Endometrial microvascular endothelial cells (primary cell): ENCODE data around the gene CAPN9. TPM values are rescaled to one million over a fixed set of nuclear protein-coding genes. Genes with fewer than 3 reads are reported as not detected.
"Not testable (repeated sequence)": the region's sequence is repeated elsewhere in the genome, so short reads cannot be mapped to it uniquely, and the experiment has no call there.

Source experiments
- in situ Hi-C: cut with HindIII; loops from 2 replicates; pipeline ENCODE4 v1.10.0; 2017; ENCODE audit warnings: low sequenced_read_pairs, low pct_unique_long_range_greater_than_20kb; ENCODE audit errors: inconsistent ontology term
- total RNA-seq: library from RNA; depleted of rRNA; stranded (reverse); fragments of >200 nt; gene quantifications from one replicate; pipeline ENCODE4 v1.2.3, GENCODE V29; 2015; ENCODE audit errors: inconsistent ontology term

Gene CAPN9
- total RNA-seq, 1 donor from 2014 or later: not detected

DNA sequence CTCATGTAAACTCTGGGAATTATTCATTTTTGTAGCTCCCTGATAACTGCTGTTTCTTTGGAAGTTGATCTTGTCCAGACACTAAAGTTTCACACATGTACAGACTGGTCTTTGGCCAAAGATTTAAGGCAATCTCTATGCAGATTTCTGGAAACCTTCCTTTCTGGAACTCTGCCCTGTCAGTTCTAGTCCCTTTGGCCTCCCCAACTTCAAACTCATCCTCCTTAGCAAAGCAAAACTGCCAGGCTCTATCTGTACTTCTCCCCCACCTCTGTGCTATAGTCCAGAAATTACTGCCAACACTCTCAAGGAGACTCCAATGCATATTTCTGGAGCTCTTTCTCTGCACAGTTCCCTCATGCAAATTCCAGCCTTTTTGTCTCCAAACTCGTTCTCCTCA lies 84.6 kb downstream of the CAPN9 start:
- in situ Hi-C loops: no loop called here

DNA sequence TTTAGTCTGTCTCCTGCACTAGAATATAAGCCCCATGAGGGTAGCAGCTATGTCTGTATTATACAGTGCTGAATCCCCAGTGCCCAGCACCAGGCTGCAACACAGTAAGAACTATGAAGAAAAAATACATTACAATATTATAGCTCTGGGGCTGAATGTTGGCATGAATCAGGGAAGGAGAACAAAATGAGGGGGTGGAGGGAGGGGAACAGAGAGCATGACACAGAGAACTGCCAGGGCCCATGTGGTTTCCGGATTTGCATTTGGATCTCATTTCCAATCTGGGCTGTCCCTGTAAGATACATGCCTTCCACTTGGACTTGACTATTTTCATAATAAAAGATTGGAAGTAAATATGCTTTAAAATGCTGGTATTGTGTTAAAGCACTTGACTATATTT lies 85.3 kb downstream of the CAPN9 start:
- in situ Hi-C loops: no loop called here

DNA sequence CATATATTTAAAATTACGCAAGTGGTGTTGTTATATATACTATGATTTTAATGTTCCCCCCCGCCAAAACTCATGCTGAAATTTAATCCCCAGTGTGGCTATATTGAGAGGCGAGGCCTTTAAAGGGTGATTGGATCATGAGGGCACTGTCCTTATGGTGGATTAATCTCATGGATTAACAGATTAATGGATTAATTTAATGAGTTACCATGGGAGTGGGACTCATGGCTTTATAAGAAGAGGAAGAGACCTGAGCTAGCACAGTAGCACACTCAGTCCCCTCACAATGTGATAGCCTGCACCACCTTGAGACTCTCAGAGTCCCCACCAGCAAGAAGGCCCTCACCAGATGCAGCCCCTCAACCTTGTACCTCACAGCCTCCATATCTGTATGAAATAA lies 86.3 kb downstream of the CAPN9 start:
- in situ Hi-C loops: no loop called here

DNA sequence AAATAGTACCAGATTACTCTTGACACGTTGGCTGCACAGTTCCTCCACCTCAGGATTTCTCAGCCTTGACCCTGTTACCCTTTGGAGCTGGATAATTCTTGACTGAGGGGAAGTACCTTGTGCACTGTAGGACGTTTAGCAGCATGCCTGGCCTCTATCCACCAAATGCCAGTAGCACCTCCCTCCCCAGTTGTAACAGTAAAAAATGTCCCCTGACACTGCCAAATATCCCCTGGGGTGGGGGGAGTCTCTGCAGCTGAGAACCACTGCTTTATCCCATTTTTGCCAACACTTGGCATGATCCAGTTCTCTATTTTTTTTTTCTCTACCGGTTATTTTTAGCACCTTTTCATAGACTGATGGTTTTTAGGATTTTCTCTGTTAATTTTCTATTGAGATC lies 87.1 kb downstream of the CAPN9 start:
- in situ Hi-C loops: no loop called here

DNA sequence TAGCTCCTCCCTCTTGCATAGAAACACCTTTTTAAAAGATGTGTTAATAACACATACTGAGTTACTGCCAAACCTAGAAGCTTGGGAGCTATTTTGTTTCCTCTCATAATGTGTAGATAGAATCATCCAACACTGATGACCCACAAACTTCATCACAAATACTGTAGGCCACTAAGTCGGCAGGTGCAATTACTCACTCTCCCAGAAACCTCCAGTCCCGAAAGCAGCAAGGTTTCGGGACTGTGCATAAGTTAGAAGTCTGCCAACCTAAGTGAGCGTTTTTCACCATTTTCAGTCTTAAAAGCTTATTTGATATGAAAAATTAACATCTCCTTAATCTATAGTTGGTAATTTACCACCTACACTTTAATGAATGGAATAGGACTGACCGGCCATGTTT lies 89.2 kb downstream of the CAPN9 start:
- in situ Hi-C loops: no loop called here

DNA sequence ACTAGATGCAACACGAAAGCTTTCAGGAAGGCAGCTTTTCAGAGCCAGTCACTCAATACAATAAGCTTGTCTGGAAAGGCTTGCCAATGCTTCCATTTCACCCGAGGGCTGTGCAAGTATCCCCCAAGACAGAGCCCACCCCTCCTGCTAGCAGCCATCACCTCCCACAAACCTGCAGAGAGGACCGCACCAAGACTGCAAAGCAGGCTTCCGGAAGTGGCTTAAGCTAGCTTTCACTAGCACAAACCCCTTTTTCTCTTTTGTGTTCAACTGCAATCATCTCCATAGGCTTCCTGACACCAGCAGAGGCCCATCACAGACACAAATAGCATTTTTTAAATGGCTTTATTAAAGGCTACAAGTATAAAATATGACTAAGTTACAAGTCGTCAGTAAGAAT lies 89.6 kb downstream of the CAPN9 start:
- in situ Hi-C loops: no loop called here

DNA sequence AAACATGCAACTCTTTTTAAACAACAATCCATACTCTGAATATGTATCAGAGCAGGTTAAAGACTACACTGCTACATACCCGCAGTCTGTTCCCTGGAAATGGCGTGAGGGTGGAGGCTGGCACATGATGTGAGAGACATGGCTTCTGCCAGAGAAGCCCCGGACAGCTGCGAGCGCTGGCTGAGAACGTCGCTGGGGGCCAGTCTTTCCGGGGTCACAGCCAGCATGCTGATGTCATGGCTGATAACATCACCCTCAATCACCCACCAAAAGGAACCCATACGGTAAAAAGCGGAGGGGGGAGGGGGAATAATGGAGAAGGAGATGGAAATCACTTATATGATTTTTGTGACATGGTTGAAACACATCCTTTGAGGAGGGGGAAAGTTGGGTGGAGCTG lies 92.0 kb downstream of the CAPN9 start:
- in situ Hi-C loops: no loop called here

DNA sequence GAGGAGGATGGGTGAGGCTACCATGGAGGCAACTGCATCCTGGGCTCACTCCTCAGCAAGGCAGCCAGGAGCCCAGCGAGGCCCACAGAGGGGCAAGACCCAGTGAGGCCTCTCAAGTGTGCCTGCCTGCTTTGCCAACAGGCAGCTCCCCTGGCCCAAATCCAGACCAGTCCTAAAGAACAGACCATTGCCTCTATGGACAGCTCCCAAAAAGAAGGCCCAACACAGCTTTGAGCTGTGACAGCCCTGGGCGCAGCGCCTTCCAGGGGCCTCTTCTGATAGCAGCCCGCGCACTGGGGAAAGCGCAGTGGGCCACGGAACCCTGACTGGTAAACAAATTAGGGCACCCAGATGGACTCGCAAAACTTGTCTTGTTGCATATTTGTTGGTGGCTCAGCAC lies 95.6 kb downstream of the CAPN9 start:
- in situ Hi-C loops: no loop called here

DNA sequence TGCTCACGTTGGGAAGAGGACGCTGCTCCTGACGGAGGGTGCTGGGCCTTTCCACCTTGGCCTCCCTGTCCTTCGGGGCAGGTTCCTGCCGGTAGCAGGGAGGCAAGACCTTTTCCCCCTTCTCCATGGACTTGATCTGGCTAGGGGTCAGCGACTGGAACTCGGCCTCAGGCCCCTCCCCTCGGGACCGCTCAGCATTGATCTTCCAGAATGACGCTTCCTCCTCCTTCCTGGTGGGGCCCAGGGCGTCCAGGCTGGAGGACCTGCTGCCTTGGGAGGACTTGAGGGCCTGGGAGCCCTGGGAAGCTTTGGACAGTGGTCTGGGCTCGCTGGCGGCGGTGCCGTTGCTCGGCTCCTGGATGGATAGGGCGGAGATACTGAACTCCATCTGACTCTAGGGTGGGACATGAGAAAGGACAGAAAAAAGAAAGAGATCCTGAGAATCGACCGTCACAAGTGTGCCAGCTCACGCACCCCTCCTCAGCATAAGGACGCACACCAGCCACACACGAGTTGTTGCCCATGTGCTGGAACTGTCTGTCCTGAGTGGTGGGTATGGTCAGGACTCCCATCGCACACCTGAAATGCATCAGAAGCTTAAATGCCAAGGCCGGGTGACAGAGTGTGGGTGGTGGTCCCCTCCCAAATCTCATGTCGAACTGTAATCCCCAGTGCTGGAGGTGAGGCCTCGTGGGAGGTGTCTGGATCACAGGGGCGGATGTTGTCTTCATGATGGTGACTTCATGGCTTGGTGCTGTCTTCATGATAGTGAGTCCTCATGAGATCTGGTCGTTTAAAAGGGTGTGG lies 96.5 kb downstream of the CAPN9 start:
- in situ Hi-C loops: no loop called here

DNA sequence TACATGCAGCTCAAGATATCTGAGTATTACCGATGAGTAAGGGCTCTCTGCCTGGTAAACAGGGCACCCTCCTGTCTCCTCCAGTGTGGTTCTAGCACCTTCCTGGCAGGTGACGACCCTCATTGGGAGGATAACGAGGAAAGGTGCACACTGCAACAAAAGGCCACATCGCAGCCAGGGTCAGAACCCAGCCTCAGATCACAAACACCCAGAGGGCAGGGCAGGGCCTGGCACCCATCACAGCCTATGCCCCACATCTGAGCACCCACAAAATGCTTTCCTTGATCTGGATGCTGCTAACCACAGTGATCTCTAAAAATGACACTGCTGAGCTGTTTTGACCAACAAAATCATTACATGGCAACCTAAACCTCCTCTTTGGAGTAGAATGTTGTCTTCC lies 97.4 kb downstream of the CAPN9 start:
- in situ Hi-C loops: no loop called here

DNA sequence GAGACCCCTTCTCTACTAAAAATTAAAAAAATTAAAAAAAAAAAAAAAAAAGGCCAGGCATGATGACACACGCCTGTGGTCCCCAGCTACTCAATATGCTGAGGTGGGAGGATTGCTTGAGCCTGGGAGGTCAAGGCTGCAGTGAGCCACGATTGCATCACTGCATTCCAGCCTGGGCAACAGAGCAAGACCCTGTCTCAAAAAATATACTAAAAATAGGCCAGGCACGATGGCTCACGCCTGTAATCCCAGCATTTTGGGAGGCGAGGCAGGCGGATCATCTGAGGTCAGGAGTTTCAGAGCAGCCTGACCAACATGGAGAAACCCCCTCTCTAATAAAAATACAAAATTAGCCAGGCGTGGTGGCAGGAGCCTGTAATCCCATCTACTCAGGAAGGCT lies 98.0 kb downstream of the CAPN9 start:
- in situ Hi-C loops: not testable (repeated sequence)

DNA sequence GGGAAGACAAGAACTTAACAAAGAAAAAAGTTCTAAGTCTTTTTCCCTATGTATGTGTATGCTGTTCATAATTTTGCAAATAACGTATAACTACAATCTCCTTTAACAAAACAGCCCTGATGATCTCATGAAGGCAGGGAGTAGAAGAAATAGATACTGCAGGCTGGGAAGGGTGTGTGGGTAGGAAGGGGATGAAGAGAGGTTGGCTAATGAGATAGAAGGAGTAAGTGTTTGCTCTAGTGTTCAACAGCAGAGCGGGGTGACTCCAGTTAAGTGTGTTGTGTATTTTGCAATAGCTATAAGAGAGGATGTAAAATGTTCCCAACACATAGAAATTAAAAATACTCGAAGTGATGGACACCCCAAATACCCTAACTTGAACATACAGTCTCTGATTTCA lies 101.0 kb downstream of the CAPN9 start:
- in situ Hi-C loops: no loop called here

DNA sequence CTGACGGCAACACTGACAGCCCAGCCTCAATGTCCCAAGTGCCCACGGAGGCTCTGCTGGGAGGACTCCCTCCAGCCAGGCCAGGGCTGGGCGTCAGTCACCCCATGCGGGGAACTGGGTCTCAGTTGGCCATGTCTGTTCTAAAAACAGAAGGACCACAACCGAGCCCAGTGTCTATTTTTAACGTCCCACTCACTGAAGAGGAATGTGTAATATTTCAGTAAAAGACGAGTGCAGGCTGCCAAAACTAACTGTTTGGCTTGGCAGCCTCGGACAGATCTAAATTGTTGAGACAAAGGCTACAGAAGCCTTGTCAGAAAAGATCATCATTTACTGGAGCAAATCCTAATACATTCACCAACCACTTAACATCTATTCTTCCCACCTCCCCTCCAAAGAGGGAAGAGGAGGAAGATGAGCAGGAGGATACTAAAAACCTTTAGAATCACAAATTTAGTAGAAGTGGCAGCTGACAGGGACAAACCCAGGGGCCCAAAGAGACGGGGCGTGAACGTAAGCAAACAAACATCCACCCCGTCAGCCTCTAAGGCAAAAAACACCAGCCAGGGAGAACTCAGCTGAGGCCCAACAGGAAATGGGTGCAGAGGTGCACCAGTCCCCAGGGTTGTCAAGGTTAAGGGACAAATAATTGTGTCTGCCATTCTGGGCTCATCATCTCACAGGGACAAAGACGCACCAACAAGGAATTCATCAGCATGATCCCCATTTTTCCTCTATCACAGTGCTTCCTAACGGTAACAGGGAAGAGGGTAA lies 102.5 kb downstream of the CAPN9 start:
- in situ Hi-C loops: no loop called here

DNA sequence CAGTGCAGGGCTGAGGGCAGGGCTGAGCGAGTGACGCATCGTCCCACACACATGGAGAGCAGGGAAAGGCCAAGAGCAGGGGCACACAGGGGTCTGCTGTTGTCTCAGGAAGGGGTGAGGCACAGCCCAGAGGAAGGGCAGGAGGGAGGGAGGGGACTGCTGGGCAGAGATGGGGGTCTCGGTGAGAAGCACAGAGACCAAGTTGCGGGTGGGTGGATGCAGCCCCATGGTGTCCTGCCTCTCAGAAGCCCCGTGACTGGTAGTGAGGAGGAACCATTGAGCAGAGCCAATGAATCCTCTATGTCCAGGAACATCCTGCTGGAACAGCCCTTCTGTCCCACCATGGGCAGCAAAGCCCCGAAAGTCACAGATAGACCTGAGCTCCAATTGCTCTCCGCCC lies 103.4 kb downstream of the CAPN9 start:
- in situ Hi-C loops: no loop called here

DNA sequence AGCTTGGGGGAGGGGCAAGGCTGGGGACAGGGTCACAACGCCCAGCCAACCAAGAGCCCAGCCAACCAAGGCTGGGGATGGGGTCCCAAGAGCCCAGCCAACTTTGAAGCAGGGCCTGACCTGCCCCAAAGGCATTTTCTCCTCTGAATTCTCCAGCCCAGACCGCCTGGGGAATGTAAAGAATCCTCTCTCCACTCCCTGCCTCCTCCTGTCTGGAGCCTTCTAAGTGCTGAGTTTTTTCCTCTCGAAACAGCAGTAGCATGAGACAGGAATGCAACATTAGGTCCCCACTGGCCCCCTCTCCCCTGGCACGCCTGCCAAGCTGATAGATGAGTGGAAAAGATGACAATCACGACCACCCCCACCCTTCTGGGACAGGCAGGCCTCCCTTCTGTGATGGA lies 104.1 kb downstream of the CAPN9 start:
- in situ Hi-C loops: no loop called here

Other genes with a start within 250 kb of the CAPN9 start
- 27.4 TPM for gene COG2, start 104.9 kb upstream of the CAPN9 start, total RNA-seq
- gene AGT, start 33.3 kb upstream of the CAPN9 start, total RNA-seq: not detected
- 19.5 TPM for gene C1orf198, start 121.1 kb downstream of the CAPN9 start, total RNA-seq
- gene TTC13, start 231.5 kb downstream of the CAPN9 start, total RNA-seq: 15.1 TPM
- 19.1 TPM for gene ARV1, start 231.7 kb downstream of the CAPN9 start, total RNA-seq